Measurements from ENCODE around the gene SARDH.

SARDH gene

DNA sequence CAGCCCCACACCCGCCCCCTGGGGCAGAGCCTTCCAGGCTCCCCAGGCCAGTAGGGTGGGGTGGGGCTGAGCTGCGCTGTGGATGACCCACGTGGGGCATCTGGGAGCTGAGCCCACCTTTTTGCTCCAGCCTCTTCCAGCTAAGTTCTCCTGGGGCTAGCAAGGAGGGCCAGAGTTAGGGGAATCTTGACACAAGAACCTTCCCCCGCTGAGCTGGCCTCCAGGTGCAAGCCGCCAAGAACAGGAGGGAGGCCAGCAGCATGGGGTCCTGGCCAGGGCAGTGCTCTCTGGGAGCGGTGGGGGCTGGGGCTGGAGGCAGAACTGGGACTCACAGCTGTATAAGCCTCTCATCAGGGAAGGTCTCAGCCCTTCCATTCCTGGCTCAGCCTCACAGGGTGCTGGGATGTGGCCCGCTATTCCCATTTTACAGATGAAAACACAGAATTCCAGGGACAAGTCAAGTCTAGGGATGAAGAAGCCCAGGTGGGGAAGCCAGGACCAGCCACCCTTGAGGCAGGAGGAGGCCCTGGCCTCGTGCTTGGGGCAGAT lies 21.5 kb downstream of the SARDH start:
- no peak for FAIRE-seq
- DNase-seq (ENCODE audit: low spot score): no peak

- DNase-seq (ENCODE audit: low spot score): no peak
- FAIRE-seq: peak; percentile 44
Observed at GRCh38 chr9:133715866-133716563, 22.1 kb downstream of the SARDH start.

DNA sequence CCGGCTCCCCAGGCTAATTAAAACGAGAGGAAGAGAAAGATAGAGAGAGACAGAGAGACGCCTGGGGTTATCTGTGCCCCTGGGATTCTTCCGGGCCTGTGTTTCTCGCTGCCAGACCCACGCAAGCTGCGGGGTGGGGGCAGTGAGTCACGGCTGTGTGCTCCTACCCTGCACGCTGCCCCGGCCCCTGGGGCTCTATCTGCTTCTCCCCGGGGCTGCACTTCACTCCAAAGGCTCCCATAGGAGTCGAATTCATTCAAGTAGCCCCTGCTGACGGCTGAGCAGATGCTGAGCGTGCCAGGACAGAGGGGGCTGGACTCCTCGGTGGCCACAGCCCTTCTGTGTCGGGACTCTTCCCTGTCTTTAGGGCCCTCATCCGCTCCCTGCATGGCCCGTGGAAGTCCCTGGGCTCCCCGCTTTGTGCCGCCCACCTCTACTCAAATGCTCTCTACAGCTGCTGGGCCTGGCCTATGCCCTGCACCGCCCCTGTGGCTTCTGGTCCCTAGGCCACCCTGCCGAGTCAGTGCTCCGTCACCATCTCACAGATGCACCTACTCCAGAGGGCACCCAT lies 22.8 kb downstream of the SARDH start:
- FAIRE-seq (no peak), DNase-seq (ENCODE audit: low spot score) (peak; percentile 56)

DNA sequence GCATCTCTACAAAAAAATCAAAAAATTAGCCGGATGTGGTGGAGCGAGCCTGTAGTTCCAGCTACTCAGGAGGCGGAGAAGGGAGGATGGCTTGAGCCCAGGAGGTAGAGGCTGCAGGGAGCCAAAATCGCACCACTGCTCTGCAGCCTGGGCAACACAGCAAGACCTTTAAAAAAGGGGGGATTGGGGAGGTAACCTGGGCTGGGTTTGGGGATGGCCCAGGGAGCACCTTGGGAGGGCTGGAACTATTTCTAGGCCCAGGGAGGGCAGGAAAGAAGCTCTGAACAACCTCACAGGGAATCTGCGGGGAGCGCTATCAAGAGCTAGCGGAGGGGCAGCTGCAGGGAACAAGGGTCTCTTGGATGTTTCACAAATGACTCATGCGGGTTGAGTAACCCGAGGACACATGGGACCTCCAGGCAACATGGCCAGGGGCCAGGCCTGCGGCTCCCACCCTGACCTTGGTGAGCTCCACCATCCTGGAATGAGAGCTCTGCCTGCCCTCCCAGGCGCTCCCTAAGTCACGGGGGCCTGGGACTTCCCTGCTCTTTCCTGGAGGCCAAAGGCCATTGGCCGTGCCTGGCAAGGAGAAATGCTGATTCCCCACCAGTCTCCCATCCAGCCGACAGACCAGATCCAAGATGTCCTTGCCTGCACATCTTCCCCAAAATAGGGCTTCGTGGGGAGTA lies 23.4 kb downstream of the SARDH start:
- FAIRE-seq (no peak), DNase-seq (ENCODE audit: low spot score) (peak; percentile 64)

- no peak for DNase-seq (ENCODE audit: low spot score)
- FAIRE-seq: no peak
Observed at GRCh38 chr9:133713960-133714495, 24.1 kb downstream of the SARDH start.

DNA sequence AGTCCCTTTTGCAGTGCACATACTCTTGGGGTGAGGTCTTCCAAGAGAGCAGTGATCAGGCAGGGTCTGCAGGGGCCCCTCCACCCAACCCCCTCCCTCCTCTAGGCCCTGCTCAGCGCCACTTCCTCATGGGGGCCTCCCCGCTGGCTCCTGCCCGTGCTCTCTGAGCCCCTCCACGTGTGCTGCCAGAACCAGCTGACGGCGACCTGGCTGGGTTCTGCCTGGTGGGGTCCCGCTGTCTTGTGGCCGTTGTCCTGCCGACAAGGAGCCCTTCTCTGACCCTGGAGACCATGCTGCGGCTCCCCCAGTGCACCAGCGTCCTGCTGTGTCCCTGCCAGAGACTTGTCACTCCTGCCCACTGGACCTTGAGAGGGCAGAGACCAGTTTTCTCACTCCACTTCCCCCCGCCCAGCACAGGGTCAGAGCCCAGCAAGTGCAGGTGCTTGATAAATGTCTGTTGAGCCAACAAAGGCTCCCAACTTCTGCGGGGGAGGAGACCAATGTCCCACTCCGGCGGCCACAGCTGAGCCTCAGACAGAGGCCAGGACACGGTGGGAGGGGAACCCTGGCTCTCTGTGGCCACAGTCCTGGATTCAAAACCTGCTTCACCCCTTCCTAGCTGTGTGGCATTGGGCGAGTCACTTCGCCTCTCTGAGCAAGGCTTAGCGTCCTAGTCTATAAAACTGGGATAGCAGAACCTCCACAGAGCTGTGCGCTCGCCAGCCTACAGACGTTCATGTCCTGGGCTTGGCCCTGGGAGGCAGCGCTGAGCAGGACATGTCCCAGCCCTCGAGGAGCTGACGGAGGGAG lies 24.8 kb downstream of the SARDH start:
- no peak for FAIRE-seq
- DNase-seq (ENCODE audit: low spot score): no peak

- no peak for DNase-seq (ENCODE audit: low spot score)
- peak; percentile 62 for FAIRE-seq
Observed at GRCh38 chr9:133712221-133713100, 25.7 kb downstream of the SARDH start.

DNA sequence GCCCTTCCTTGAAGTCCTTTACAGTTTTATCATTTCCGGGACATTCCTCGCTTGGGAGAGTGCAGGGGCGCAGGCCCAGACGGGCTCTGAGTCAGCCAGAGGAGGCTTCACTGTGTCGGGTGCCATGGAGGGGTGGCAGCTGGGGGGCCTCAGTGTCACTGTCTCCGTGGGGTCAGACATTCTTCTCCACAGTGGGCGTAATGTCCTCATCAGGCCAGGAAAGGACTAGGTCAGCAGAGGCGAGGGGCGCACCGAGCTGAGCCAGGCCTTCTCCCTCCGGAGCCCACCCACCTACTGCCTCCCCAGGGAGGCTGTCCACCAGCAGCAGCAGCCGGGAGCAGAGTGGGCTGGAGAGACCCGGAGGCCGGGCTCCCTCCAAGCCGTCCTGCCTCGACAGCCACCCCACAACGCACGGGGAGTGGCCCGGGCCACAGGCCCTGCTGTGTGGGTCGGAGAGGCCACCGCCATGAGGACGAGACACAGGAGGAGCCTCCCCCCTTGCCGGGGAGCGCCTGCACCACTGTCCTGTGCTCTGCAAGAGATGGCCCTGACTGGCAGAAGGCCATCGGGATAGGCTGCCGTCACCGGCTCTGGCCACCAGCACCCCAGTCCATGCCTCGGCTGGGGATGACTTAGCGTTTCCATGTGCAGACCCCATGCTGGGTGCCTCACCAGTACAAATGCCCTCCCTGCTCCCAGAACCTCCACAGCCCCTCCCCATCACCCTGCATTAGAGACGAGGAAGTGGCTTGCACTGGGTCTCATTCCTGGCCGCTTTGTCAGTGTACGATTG lies 26.5 kb downstream of the SARDH start:
- DNase-seq (ENCODE audit: low spot score) (peak; percentile 80), FAIRE-seq (peak; percentile 65)

DNA sequence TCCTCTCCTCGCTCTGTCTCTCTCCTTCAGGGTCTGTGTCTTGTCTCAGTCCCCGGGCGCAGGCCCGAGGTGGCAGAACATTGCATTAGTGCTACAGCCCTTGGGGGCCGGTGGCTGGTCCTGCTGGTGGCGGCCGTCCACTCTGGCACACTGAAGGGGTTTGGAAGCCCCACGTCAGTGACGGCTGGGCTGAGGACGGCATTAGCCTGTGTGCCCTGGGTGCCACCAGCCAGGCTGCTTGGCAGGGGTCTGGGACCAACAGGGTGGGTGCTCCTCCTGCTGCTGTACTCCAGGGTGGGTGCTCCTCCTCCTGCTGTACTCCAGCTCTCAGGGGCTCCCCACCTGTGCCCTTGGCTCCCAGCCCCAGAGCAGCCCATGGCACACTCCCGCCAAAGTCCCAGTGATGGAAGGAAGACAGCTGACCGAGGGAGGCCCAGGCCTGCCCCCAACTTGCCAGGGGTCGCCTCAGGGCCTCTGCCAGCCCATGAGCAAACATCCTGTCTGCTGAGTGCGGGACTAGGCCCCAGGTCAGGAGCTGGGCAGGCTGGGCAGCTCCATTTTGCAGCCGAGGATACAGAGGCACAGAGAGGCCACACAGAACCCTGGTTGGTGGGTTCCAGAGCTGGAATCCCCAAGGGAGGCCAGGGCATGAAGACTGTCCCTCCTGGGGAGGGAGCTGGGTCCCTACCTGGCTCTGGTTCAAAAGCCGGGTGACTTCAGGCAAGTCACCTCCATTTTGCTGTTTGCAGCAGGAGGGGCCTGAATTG lies 27.3 kb downstream of the SARDH start:
- DNase-seq (ENCODE audit: low spot score): peak; percentile 29
- no peak for FAIRE-seq

- DNase-seq (ENCODE audit: low spot score): no peak
- FAIRE-seq: no peak
Observed at GRCh38 chr9:133709691-133710571, 28.2 kb downstream of the SARDH start.

GRCh38 chr9:133709015-133709611 lies 29.0 kb downstream of the SARDH start:
- no peak for FAIRE-seq
- no peak for DNase-seq (ENCODE audit: low spot score)

DNA sequence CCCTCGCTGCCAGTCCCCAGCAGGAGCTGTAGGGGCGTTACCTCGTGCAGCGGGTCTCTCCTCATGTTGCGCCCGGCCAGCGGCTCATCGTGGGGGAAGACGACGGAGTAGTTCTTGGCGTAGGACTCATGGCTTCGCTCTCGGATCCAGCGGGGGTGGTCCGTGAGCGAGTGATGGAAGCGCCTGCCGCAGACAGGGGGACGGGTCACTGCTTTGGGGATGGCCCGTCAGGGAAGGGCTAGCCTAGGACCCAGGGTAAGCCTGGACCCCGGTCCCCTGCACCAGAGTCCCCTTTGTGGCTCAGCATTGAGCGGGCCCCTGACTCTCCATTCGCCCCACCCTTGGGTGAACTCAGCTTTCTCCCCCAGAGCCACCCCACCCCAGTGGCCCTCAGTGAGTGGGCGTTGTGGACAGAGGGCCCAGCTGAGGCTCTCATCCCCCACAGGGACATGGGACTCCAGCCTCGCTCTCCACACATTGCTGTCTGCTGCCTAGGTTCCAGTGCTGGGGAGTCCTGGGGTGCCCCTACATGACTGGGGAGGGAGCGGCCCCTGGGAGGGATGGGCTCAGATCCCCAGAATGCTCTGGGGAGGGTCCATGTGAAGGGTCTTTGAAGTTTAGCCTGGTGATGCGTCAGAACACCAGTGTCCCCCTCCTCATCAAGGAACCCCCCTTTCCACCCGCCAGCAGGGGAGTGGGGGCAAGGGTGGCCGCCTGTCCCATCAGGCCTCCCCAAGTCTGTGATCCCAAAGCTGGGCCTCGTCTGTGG lies 29.7 kb downstream of the SARDH start:
- DNase-seq (ENCODE audit: low spot score) (no peak), FAIRE-seq (no peak)

DNA sequence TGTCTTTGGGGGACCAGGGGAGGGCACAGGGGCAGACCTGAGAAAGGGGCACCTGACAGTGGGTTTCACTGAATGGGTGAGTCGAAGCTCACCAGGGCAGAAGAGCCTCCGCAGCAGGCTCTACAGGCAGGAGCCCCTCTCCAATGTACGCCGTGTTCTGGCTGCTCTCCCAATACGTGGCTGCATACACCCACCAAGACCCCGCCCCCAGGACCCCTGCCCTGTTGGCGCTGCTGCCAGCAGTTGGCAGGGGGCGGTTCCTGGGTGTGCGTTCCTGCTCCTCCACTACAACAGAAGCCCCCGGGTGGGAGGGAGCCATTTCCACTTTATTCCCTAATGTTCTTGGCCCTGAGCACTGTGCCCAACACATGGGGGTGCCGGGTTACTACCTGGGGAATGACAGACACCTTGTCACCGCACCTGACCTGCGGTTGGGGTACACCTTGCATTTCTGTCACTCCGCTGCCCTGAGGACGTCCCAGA lies 30.3 kb downstream of the SARDH start:
- no peak for DNase-seq (ENCODE audit: low spot score)

DNA sequence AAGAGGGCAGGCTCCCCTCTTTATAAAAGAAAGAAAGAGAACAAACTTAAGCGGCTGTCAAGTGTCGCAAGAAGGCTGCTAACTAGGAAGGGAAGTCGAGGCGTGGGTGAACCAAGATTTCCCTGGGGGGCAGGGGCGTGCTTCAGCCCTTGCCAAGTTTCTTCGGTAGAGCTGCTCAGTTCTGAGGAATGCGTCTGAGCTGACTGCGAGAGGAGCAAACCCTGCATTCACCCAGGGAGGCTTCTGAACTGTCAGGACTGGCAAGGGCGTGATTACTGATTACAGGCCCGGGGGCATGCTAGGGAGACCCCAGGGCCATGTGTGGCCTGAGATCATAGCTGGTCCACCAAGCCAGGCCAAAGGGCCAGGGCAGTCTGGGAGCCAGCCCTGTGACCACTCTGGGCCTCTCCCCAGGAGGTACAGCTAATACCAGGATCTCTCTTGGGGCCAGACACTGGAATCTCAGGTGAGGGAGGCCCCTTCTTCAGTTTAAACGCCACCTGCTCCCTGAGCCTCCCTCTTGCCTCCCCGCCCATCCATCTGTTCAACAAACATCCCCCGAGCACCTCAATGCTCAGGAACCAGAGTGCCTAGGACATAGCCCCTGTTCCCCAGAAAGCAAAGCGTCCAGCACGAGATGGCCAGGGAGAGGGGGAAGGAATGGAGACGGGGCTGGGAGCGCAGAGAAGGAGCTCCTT lies 30.9 kb downstream of the SARDH start:
- no peak for FAIRE-seq
- no peak for DNase-seq (ENCODE audit: low spot score)

More for the DNA sequence above, 30.3 kb downstream of the SARDH start:
- FAIRE-seq: no peak

GRCh38 chr9:133706307-133707050 lies 31.7 kb downstream of the SARDH start:
- DNase-seq (ENCODE audit: low spot score) (no peak), FAIRE-seq (no peak)
